NB4 (cell line): ENCODE results near the gene FMO2.

Experiments used
- CTCF ChIP-seq: IDR thresholded peaks from one replicate; pipeline ENCODE4 v1.5.1; 2012; ENCODE audit warnings: low read depth, low read length
- POLR2A ChIP-seq: IDR thresholded peaks from 2 replicates; pipeline ENCODE4 v1.6.1; 2011; ENCODE audit warnings: mild to moderate bottlenecking; ENCODE audit not compliant: insufficient read length; ENCODE audit errors: extremely low read depth
- TF ChIP-seq, protein P1 (sequence below): IDR thresholded peaks from 2 replicates; pipeline ENCODE4 v1.6.1; 2011; ENCODE audit warnings: low read depth, low read length

GRCh38 chr1:171217658-171218443, 32.8 kb downstream of the FMO2 start:
- TF ChIP-seq CTCF = no peak
- no peak for TF ChIP-seq POLR2A
- TF ChIP-seq, protein P1, sequence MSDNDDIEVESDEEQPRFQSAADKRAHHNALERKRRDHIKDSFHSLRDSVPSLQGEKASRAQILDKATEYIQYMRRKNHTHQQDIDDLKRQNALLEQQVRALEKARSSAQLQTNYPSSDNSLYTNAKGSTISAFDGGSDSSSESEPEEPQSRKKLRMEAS = no peak
